Measurements from ENCODE around the gene MEIKIN.

The MEIKIN gene

GRCh38 chr5:131945551-131946168 lies at the start of gene MEIKIN:
MEIKIN (minus strand) TSS chr5:131945663; CDS start chr5:131945505, 158 bp downstream.
- DNase-seq, result no peak

GRCh38 chr5:131994533-131995226 lies 49.2 kb upstream of the MEIKIN start:
- no peak for DNase-seq

- no peak for DNase-seq
Observed at GRCh38 chr5:131994090-131994489, 48.6 kb upstream of the MEIKIN start.

GRCh38 chr5:131993676-131994075 lies 48.2 kb upstream of the MEIKIN start:
- DNase-seq, result no peak

GRCh38 chr5:131992370-131992769 lies 46.9 kb upstream of the MEIKIN start:
- no peak for DNase-seq

GRCh38 chr5:131991593-131992324 lies 46.3 kb upstream of the MEIKIN start:
- no peak for DNase-seq

GRCh38 chr5:131990716-131991115 lies 45.3 kb upstream of the MEIKIN start:
- no peak for DNase-seq

GRCh38 chr5:131988601-131989000 lies 43.1 kb upstream of the MEIKIN start:
- no peak for DNase-seq

- DNase-seq, result no peak
Observed at GRCh38 chr5:131987251-131987650, 41.8 kb upstream of the MEIKIN start.

GRCh38 chr5:131986161-131986912 lies 40.9 kb upstream of the MEIKIN start:
- DNase-seq, result no peak

GRCh38 chr5:131984956-131985665 lies 39.6 kb upstream of the MEIKIN start:
- DNase-seq, result no peak

GRCh38 chr5:131983244-131983771 lies 37.8 kb upstream of the MEIKIN start:
- DNase-seq, result no peak

- DNase-seq, result no peak
Observed at GRCh38 chr5:131981516-131981915, 36.1 kb upstream of the MEIKIN start.

- DNase-seq, result no peak
Observed at GRCh38 chr5:131980696-131981095, 35.2 kb upstream of the MEIKIN start.

GRCh38 chr5:131979816-131980215 lies 34.4 kb upstream of the MEIKIN start:
- no peak for DNase-seq

- DNase-seq, result no peak
Observed at GRCh38 chr5:131977212-131977604, 31.7 kb upstream of the MEIKIN start.

- no peak for DNase-seq
Observed at GRCh38 chr5:131976414-131977211, 31.1 kb upstream of the MEIKIN start.

- DNase-seq, result no peak
Observed at GRCh38 chr5:131974956-131975726, 29.7 kb upstream of the MEIKIN start.

- no peak for DNase-seq
Observed at GRCh38 chr5:131974622-131974955, 29.1 kb upstream of the MEIKIN start.

- no peak for DNase-seq
Observed at GRCh38 chr5:131974016-131974415, 28.6 kb upstream of the MEIKIN start.

Measured in NCI-H2171 (cell line).